ENCODE measurements around the gene ERMAP.

Gene ERMAP, protein sequence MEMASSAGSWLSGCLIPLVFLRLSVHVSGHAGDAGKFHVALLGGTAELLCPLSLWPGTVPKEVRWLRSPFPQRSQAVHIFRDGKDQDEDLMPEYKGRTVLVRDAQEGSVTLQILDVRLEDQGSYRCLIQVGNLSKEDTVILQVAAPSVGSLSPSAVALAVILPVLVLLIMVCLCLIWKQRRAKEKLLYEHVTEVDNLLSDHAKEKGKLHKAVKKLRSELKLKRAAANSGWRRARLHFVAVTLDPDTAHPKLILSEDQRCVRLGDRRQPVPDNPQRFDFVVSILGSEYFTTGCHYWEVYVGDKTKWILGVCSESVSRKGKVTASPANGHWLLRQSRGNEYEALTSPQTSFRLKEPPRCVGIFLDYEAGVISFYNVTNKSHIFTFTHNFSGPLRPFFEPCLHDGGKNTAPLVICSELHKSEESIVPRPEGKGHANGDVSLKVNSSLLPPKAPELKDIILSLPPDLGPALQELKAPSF

GRCh38 chr1:42816585-42817439 lies at the start of gene ERMAP, which contains the start of gene SVBP:
TSS of gene ERMAP (plus strand) at chr1:42817122. CDS start at chr1:42830449, 13,327 bp downstream.
TSS of gene SVBP (minus strand) at chr1:42817397. CDS start at chr1:42816544, 853 bp downstream.
- DNase-seq: peak; percentile 92 to 94 (median 92)

DNA sequence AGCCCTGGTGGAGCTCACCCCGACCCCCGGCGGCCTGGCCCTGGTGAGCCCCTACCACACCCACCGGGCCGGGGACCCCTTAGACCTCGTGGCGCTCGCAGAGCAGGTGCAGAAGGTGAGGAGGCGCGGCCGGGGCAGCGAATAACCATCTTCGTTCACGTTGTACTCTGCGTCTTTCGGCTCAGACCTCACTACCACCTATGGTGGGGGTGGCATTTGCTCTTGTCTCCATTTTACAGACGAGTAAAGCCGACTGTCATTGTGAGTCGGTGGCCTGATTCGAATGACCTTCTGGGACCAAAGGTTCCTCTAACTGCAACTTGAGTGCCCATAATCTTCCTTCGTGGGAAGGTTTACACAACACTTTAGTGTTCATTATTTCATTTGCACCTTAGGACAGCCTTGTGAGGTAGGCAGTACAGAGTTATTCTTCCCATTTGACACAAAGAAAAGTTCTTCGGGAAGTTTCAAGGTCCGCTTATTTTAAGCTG lies 49.4 kb upstream of the ERMAP start:
- no peak for DNase-seq

DNA sequence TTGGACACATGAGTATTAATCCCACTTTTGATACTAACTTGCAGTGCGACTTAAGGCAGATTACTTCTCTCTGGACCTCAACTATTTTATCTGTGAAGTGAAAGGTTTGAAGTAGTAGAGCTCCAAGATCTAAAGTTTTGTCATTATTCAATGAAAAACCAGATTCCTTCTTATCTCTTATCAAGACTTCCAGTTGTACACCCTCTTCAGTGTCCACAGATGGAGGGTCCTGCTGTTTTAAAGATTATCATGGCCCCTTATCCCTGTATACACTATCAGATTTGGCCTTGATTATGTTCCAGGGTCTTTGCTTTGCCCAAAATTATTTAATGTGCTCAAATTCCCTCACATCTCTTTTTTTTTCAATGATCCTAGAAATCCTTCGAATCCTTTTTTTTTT lies 48.8 kb upstream of the ERMAP start:
- no peak for DNase-seq

DNA sequence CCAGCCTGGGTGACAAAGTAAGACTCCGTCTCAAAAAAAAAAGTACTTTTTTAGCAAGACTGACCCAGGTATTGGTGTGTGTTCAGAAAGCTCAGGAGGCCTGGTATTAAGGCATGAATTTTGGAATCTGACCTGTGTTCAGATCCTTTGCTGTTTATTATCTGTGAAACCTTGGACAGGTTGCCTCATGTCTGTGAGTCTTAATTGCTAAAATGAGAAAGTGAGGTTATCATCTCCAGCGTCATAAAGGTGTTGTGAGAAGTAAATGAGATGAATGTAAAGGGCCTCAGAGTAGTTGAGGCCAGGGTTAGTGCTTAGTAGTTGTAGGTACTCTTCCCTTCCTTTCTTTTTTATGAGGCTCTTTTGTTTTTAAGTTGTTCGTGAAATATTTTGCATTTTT lies 47.1 kb upstream of the ERMAP start:
- no peak for DNase-seq

- no peak for DNase-seq
These were observed 43.5 kb upstream of the ERMAP start for GRCh38 chr1:42773420-42773819.

DNA sequence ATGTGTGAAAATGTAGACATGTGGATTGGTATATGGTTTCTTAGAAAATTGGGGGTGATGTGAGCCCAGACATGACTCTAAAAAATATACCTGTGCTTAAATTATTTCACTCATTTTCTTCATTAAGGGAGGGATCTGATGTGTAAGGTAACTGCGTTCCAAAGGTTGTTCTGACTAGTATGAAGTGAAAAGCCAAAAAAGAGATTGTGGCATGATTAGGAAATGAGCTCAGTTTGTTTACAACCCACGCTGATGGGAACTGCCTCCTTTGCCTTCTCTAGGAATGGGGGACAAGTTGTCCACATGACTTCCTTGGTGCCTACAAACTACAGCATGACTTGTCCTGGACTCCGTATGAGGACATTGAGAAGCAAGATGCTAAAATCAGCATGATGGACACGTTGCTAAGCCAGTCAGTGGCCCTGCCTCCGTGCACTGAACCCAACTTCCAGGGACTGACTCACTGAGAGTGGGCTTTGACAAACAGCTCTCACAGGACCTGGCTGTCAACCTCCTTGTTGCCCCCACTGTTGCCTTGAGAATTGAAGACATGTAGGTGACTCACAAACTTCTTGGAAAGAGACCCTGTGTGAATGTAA lies 41.9 kb upstream of the ERMAP start:
- DNase-seq: no peak

DNA sequence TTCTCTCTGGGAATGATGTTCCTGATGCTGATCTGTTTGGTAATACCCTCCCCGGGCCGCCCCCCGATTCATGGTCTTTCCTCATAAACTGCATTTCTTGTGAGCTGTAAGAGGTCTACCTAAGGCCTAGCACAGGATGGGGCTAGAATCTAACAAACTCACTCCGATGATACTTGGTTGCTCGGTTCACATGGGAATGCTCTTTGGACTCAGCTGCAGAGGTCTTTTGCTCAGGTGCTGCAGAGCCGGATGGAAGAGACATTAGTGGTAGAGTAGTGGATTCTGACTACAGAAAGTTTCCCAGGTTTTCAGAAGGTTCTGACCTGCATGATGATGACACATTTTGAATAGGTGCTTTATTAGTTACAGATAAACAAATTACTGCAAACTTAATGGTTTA lies 40.4 kb upstream of the ERMAP start:
- DNase-seq: no peak

GRCh38 chr1:42777852-42778251 lies 39.1 kb upstream of the ERMAP start:
- DNase-seq: no peak

DNA sequence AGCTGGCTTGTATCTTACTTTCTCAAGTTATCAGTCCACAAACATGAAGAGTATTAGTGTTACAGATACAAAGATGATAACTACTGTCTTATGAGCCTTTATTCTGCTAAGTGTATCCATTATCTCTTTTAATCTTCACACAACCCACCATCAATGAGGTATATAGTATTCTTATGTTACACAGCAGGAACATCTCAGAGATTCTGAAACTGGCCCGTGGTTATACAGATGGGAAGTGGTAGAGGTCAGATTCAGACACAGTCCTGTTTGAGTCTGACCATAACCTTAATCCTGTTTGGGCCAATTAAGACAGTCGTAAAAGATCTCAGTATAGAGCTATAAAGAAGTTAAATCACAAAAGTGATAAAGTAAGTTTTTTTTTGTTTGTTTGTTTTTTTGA lies 37.2 kb upstream of the ERMAP start:
- DNase-seq: no peak

- no peak for DNase-seq
These were observed 36.7 kb upstream of the ERMAP start for GRCh38 chr1:42780176-42780575.

GRCh38 chr1:42783092-42783491 lies 33.8 kb upstream of the ERMAP start:
- DNase-seq: no peak

DNA sequence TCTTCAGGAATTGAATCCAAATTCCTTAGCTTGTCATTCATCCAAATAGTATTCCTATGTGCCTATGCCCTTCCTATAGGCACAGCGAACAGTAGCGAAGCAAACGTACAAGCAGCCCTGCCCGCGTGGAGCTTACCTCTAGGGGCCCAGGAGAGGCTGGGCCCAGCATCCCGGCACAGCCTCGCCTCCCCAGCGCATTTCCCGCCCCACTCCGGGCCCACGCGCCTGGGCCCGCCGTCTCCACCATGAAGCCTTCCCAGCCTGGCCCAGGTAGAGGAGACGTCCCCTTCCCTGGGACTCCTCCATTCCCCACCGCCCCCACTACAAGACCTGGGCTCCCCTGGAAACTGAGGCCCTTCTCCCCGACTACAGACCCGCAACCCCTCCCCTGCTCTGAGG lies 32.4 kb upstream of the ERMAP start:
- no peak for DNase-seq

- peak in 3 of 4 experiments; percentile 13 to 28 (median 21) for DNase-seq
These were observed 31.8 kb upstream of the ERMAP start, which contains the start of gene TMEM269 for GRCh38 chr1:42784946-42785693. TSS of gene TMEM269 (plus strand) at chr1:42784991. CDS start at chr1:42789894, 4,903 bp downstream.

DNA sequence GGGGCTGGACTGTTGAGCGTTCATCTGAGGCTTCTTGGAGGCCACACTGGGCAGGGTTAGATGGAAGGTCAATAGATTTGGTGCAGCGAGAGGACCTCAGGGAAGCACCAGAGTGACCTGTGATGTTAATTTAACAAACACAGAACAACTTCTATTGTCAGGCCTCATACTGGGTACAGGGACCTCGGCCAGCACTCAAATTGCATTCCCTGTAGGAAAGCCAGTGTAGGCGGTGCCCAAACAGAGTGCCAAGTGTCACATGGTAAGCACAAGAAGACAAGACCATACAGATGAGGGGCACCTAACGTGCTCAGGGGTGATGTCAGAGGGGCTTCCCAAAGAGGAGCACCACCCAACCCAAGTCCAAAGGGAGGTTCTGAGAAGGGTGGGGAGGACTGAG lies 30.8 kb upstream of the ERMAP start:
- no peak for DNase-seq

- DNase-seq: no peak
These were observed 28.9 kb upstream of the ERMAP start for GRCh38 chr1:42788021-42788420.

- DNase-seq: no peak
These were observed 23.1 kb upstream of the ERMAP start for GRCh38 chr1:42793824-42794223.

- no peak for DNase-seq
These were observed 19.5 kb upstream of the ERMAP start for GRCh38 chr1:42797414-42797813.

- DNase-seq: no peak
These were observed 18.9 kb upstream of the ERMAP start for GRCh38 chr1:42797979-42798378.

- DNase-seq: no peak
These were observed 15.0 kb upstream of the ERMAP start for GRCh38 chr1:42801832-42802473.

DNA sequence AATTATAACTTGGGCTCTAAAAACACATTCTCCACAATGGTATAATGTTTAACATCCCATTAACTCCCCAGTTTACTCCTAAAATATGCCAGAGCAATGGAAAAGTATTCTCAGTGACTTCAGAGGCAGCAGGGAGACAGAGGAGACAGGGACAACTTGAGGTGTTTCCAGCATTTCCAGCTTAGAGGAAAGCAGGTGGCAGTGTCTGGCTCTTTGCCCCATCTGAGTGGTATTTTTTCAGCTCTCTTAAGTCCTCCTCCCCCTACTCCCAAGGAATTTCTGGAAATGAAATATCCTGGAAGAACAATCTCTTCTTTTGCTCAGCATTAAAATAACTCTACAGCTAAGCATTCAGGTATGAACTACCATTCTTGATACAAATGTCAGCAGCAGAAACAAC lies 10.8 kb upstream of the ERMAP start:
- DNase-seq: no peak

- no peak for DNase-seq
These were observed 10.3 kb upstream of the ERMAP start for GRCh38 chr1:42806593-42806992.

Measured in activated CD4-positive, CD25-positive, alpha-beta regulatory T cell (primary cell).